ENCODE data around the gene DARS1.

DNA sequence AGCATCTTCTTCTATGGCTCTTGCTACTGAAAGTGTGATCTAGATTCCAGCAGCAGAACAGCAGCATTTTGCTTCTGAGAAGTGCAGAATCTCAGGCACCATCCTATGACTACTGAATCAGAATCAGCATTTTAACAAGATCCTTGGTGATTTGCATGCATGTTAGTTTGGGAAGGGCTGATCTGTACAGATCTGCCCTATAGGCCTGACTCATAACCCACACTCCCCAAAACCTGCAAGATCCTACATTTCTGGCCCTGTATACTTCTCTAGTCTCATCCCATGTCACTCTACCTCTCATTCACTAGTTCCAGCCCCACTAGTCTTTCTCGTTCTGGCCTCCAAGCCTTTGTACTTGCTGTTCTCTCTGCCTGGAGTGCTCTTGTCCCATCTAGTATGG lies 15.7 kb upstream of the DARS1 start:
- TF ChIP-seq, protein P1, sequence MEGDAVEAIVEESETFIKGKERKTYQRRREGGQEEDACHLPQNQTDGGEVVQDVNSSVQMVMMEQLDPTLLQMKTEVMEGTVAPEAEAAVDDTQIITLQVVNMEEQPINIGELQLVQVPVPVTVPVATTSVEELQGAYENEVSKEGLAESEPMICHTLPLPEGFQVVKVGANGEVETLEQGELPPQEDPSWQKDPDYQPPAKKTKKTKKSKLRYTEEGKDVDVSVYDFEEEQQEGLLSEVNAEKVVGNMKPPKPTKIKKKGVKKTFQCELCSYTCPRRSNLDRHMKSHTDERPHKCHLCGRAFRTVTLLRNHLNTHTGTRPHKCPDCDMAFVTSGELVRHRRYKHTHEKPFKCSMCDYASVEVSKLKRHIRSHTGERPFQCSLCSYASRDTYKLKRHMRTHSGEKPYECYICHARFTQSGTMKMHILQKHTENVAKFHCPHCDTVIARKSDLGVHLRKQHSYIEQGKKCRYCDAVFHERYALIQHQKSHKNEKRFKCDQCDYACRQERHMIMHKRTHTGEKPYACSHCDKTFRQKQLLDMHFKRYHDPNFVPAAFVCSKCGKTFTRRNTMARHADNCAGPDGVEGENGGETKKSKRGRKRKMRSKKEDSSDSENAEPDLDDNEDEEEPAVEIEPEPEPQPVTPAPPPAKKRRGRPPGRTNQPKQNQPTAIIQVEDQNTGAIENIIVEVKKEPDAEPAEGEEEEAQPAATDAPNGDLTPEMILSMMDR (IDR thresholded peaks at IDR 0.05): no peak
- no peak for TF ChIP-seq POLR2A (IDR thresholded peaks at IDR 0.05)
- no peak for TF ChIP-seq EP300 (IDR thresholded peaks at IDR 0.05)
